ENCODE data around the gene PCDHGA2. TPM values are rescaled to one million over a fixed set of nuclear protein-coding genes. Genes with fewer than 3 reads are reported as not detected.

Gene PCDHGA2
- total RNA-seq, 1 donor from 2014 or later: 0.72 TPM

GRCh38 chr5:141389153-141390042 is 50.8 kb downstream of the PCDHGA2 start:
- no peaks in the 10 kb centered on the region for H3K27me3 Mint-ChIP-seq
- peaks cover 57% of the 10 kb centered on the region for H3K9me3 Mint-ChIP-seq (ENCODE audit: low read depth)
- H3K36me3 Mint-ChIP-seq (ENCODE audit: insufficient read depth): peaks cover 44% of the 10 kb centered on the region
- no peaks in the 10 kb centered on the region for H3K4me1 Mint-ChIP-seq (ENCODE audit: low read depth)
- no peak overlapping the region for H3K27ac Mint-ChIP-seq
- no peak overlapping the region for H3K4me3 Mint-ChIP-seq (ENCODE audit: low read depth)
- DNase-seq (ENCODE audit: low spot score, unreplicated experiment): no peak
- TF ChIP-seq CTCF (IDR thresholded peaks at IDR 0.05; ENCODE audit: unreplicated experiment): no peak

GRCh38 chr5:141392429-141393198 is 54.1 kb downstream of the PCDHGA2 start, which contains the start of gene PCDHGA8:
Gene PCDHGA8, plus strand, starts transcription at chr5:141392633. Its CDS starts 181 bp downstream, at chr5:141392814.
- Mint-ChIP-seq H3K9me3 (ENCODE audit: low read depth) (peaks cover 52% of the 10 kb centered on the region), H3K27me3 (no peaks in the 10 kb centered on the region), H3K4me3 (ENCODE audit: low read depth) (no peak within 1 kb of the TSS), H3K4me1 (ENCODE audit: low read depth) (no peaks in the 10 kb centered on the region), H3K36me3 (ENCODE audit: insufficient read depth) (peaks cover 51% of the 10 kb centered on the region), H3K27ac (peak within 1 kb of the TSS; percentile 33)
- no peak for TF ChIP-seq CTCF (IDR thresholded peaks at IDR 0.05; ENCODE audit: unreplicated experiment)
- no peak for DNase-seq (ENCODE audit: low spot score, unreplicated experiment)

Other genes starting within 250 kb of the PCDHGA2 start
- gene PCDHB2, start 244.1 kb upstream of the PCDHGA2 start, total RNA-seq: 75.5 and 80.4 TPM in 2 replicates
- gene PCDHB3, start 238.3 kb upstream of the PCDHGA2 start, total RNA-seq: 9.1 and 9.4 TPM in 2 replicates
- 4.4 and 4.6 TPM in 2 replicates for gene PCDHB4, start 216.9 kb upstream of the PCDHGA2 start, total RNA-seq
- 29.4 and 32.4 TPM in 2 replicates for gene PCDHB5, start 203.6 kb upstream of the PCDHGA2 start, total RNA-seq
- gene PCDHB6, start 188.7 kb upstream of the PCDHGA2 start, total RNA-seq: 2.4 and 2.7 TPM in 2 replicates
- gene PCDHB7, start 166.1 kb upstream of the PCDHGA2 start, total RNA-seq: 0.93 and 1.1 TPM in 2 replicates
- 2.0 and 2.8 TPM in 2 replicates for gene PCDHB8, start 161.0 kb upstream of the PCDHGA2 start, total RNA-seq
- gene PCDHB16, start 156.4 kb upstream of the PCDHGA2 start, total RNA-seq: 11.9 and 14.3 TPM in 2 replicates
- gene PCDHB9, start 151.6 kb upstream of the PCDHGA2 start, total RNA-seq: 7.5 and 8.0 TPM in 2 replicates
- 5.5 and 7.2 TPM in 2 replicates for gene PCDHB10, start 146.4 kb upstream of the PCDHGA2 start, total RNA-seq
- 4.7 and 5.9 TPM in 2 replicates for gene PCDHB11, start 139.1 kb upstream of the PCDHGA2 start, total RNA-seq
- gene PCDHB12, start 130.0 kb upstream of the PCDHGA2 start, total RNA-seq: 5.4 and 7.2 TPM in 2 replicates
- 6.8 and 7.4 TPM in 2 replicates for gene PCDHB13, start 124.8 kb upstream of the PCDHGA2 start, total RNA-seq
- 7.9 and 8.0 TPM in 2 replicates for gene PCDHB14, start 115.4 kb upstream of the PCDHGA2 start, total RNA-seq
- 8.3 and 9.5 TPM in 2 replicates for gene PCDHB15, start 93.4 kb upstream of the PCDHGA2 start, total RNA-seq
- 1.1 and 1.2 TPM in 2 replicates for gene SLC25A2, start 34.7 kb upstream of the PCDHGA2 start, total RNA-seq
- gene TAF7, start 18.0 kb upstream of the PCDHGA2 start, total RNA-seq: 90.9 and 95.6 TPM in 2 replicates
- gene PCDHGA1, start 8.2 kb upstream of the PCDHGA2 start, total RNA-seq: 1.1 and 1.3 TPM in 2 replicates
- gene PCDHGA3, start 5.1 kb downstream of the PCDHGA2 start, total RNA-seq: 0.80 and 0.81 TPM in 2 replicates
- gene PCDHGB1, start 11.3 kb downstream of the PCDHGA2 start, total RNA-seq: 2.3 TPM in 2 replicates
- 0.96 and 1.2 TPM in 2 replicates for gene PCDHGA4, start 16.3 kb downstream of the PCDHGA2 start, total RNA-seq
- 0.80 and 0.89 TPM in 2 replicates for gene PCDHGB2, start 21.2 kb downstream of the PCDHGA2 start, total RNA-seq
- 0.69 and 0.71 TPM in 2 replicates for gene PCDHGA5, start 25.4 kb downstream of the PCDHGA2 start, total RNA-seq
- gene PCDHGB3, start 31.5 kb downstream of the PCDHGA2 start, total RNA-seq: 0.60 and 0.73 TPM in 2 replicates
- 0.60 and 0.80 TPM in 2 replicates for gene PCDHGA6, start 35.1 kb downstream of the PCDHGA2 start, total RNA-seq
- 0.41 and 0.49 TPM in 2 replicates for gene PCDHGA7, start 44.0 kb downstream of the PCDHGA2 start, total RNA-seq
- gene PCDHGB4, start 48.9 kb downstream of the PCDHGA2 start, total RNA-seq: 16.1 and 17.0 TPM in 2 replicates
- gene PCDHGA8, start 53.9 kb downstream of the PCDHGA2 start, total RNA-seq: 1.5 and 1.9 TPM in 2 replicates
- 4.0 and 4.2 TPM in 2 replicates for gene PCDHGB5, start 59.2 kb downstream of the PCDHGA2 start, total RNA-seq
- gene PCDHGA9, start 64.0 kb downstream of the PCDHGA2 start, total RNA-seq: 1.5 and 1.8 TPM in 2 replicates
- 23.1 and 24.0 TPM in 2 replicates for gene PCDHGB6, start 69.3 kb downstream of the PCDHGA2 start, total RNA-seq
- 14.3 and 14.6 TPM in 2 replicates for gene PCDHGA10, start 74.2 kb downstream of the PCDHGA2 start, total RNA-seq
- 6.0 and 8.0 TPM in 2 replicates for gene PCDHGB7, start 78.9 kb downstream of the PCDHGA2 start, total RNA-seq
- 3.1 and 3.3 TPM in 2 replicates for gene PCDHGA11, start 82.3 kb downstream of the PCDHGA2 start, total RNA-seq
- 2.9 and 3.2 TPM in 2 replicates for gene PCDHGA12, start 91.7 kb downstream of the PCDHGA2 start, total RNA-seq
- 25.8 and 29.7 TPM in 2 replicates for gene PCDHGC3, start 137.2 kb downstream of the PCDHGA2 start, total RNA-seq
- 3.0 and 3.8 TPM in 2 replicates for gene PCDHGC4, start 146.3 kb downstream of the PCDHGA2 start, total RNA-seq
- gene PCDHGC5, start 150.3 kb downstream of the PCDHGA2 start, total RNA-seq: 1.2 and 1.3 TPM in 2 replicates

Measured in progenitor cell of endocrine pancreas (in vitro differentiated cells).